Measurements from ENCODE around the gene BRD4.

Gene BRD4

GRCh38 chr19:15288146-15288963, 44.0 kb downstream of the BRD4 start:
- no peak for DNase-seq

GRCh38 chr19:15287496-15287895, 44.8 kb downstream of the BRD4 start:
- no peak for DNase-seq

GRCh38 chr19:15286688-15287365, 45.5 kb downstream of the BRD4 start:
- DNase-seq, result no peak

- DNase-seq, result no peak
Measured at GRCh38 chr19:15285896-15286591, 46.3 kb downstream of the BRD4 start.

GRCh38 chr19:15284896-15285295, 47.4 kb downstream of the BRD4 start:
- no peak for DNase-seq

GRCh38 chr19:15284091-15284490, 48.2 kb downstream of the BRD4 start:
- no peak for DNase-seq

- no peak for DNase-seq
Measured at GRCh38 chr19:15283141-15283883, 49.0 kb downstream of the BRD4 start.

GRCh38 chr19:15282311-15282705, 50.0 kb downstream of the BRD4 start:
- DNase-seq, result no peak

- no peak for DNase-seq
Measured at GRCh38 chr19:15280915-15281683, 51.2 kb downstream of the BRD4 start.

- DNase-seq, result no peak
Measured at GRCh38 chr19:15280048-15280725, 52.2 kb downstream of the BRD4 start.

GRCh38 chr19:15279326-15279904, 52.9 kb downstream of the BRD4 start:
- DNase-seq, result no peak

- no peak for DNase-seq
Measured at GRCh38 chr19:15276620-15277215, 55.6 kb downstream of the BRD4 start.

- no peak for DNase-seq
Measured at GRCh38 chr19:15274477-15274876, 57.9 kb downstream of the BRD4 start.

- DNase-seq, result no peak
Measured at GRCh38 chr19:15269806-15270205, 62.5 kb downstream of the BRD4 start.

- DNase-seq, result no peak
Measured at GRCh38 chr19:15268928-15269253, 63.4 kb downstream of the BRD4 start.

- DNase-seq, result no peak
Measured at GRCh38 chr19:15268192-15268927, 64.0 kb downstream of the BRD4 start.

- DNase-seq, result no peak
Measured at GRCh38 chr19:15266683-15267082, 65.7 kb downstream of the BRD4 start.

- no peak for DNase-seq
Measured at GRCh38 chr19:15265850-15266248, 66.5 kb downstream of the BRD4 start.

- no peak for DNase-seq
Measured at GRCh38 chr19:15265214-15265849, 67.0 kb downstream of the BRD4 start.

GRCh38 chr19:15264933-15265206, 67.5 kb downstream of the BRD4 start:
- DNase-seq, result no peak

Data from effector CD8-positive, alpha-beta T cell (primary cell).